K562 (cell line): ENCODE results near the gene ZC3H7B. TPM values are rescaled to one million over a fixed set of nuclear protein-coding genes. Genes with fewer than 3 reads are reported as not detected.

Experiments used
- BMI1 ChIP-seq: fragments of 150-350 bp; IDR thresholded peaks from 2 replicates; pipeline ENCODE4 v1.6.1; 2014; ENCODE audit warnings: low read length
- HNRNPLL ChIP-seq: fragments of 200-400 bp; formaldehyde crosslinking; IDR thresholded peaks from 2 replicates; pipeline ENCODE4 v1.6.1; 2017; ENCODE audit warnings: low read length, low read depth, mild to moderate bottlenecking; ENCODE audit not compliant: poor library complexity, severe bottlenecking
- ILK ChIP-seq: fragments of 450-650 bp; IDR thresholded peaks from 2 replicates; pipeline ENCODE4 v1.6.1; 2016; ENCODE audit warnings: missing genetic modification characterization, low read depth, mild to moderate bottlenecking, missing compliant biosample characterization, moderate library complexity, borderline replicate concordance
- NCOA6 ChIP-seq: fragments of 450-650 bp; IDR thresholded peaks from 2 replicates; pipeline ENCODE4 v1.6.1; 2017; ENCODE audit warnings: mild to moderate bottlenecking
- PML ChIP-seq: IDR thresholded peaks from 2 replicates; pipeline ENCODE4 v1.6.1; 2012; ENCODE audit warnings: low read length, inconsistent platforms
- POLR2AphosphoS5 ChIP-seq: IDR thresholded peaks from 2 replicates; pipeline ENCODE4 v1.6.1; 2011; ENCODE audit warnings: mild to moderate bottlenecking, low read depth, low read length, moderate library complexity; ENCODE audit not compliant: control insufficient read depth, insufficient read depth
- ZKSCAN8 ChIP-seq: fragments of 200-800 bp; sonication (Bioruptor generic); IDR thresholded peaks from 2 replicates; pipeline ENCODE4 v1.6.1; 2016; ENCODE audit warnings: missing genetic modification characterization, missing compliant biosample characterization
- ZNF551 ChIP-seq: fragments of 250-450 bp; sonication (Bioruptor Pico); IDR thresholded peaks from 2 replicates; pipeline ENCODE4 v1.5.0; 2021; ENCODE audit warnings: mild to moderate bottlenecking, moderate library complexity
- ZNF707 ChIP-seq: fragments of 250-450 bp; sonication (Bioruptor Pico); conservative IDR thresholded peaks from 2 replicates; pipeline ENCODE4 v1.8.0; 2022; ENCODE audit warnings: inconsistent platforms, mild to moderate bottlenecking, moderate library complexity
- polyA plus RNA-seq, 8 experiments: library from polyadenylated mRNA; depleted of rRNA in 4 of 8; stranded (reverse) in 5 of 8; unstranded in 3 of 8; fragments of >200 nt; fragmentation: Nextera tagmentation in 2 of 8; fragmentation: Illumina TruSeq in 1 of 8; extraction: Ambion mirVana in 2 of 8; extraction: Trizol in 1 of 8; gene quantifications; 2 replicates each; pipeline versions ENCODE4 v1.2.1 to v1.2.3, GENCODE V29; 2011 to 2014; ENCODE audit warnings: inconsistent platforms in 1 of 8, missing spikeins in 1 of 8
- total RNA-seq, 7 experiments: library from RNA; depleted of rRNA in 6 of 7; stranded (reverse); fragments of >200 nt in 6 of 7; fragmentation: Illumina TruSeq in 2 of 7; extraction: Trizol in 2 of 7; gene quantifications; 2 replicates each; pipeline versions ENCODE4 v1.2.1 to v1.2.3, GENCODE V29; 2011 to 2021; ENCODE audit warnings: low replicate concordance in 1 of 7
- TF ChIP-seq, protein P1 (sequence below), 2 experiments: fragments of 450-650 bp; formaldehyde crosslinking in 1 of 2; IDR thresholded peaks; 2 replicates each; pipeline versions ENCODE4 v1.4.0 to v1.6.1; 2014 to 2020; ENCODE audit warnings: mild to moderate bottlenecking in 2 of 2, borderline replicate concordance in 1 of 2, low read depth in 1 of 2
- TF ChIP-seq, protein P2 (sequence below): fragments of 450-650 bp; IDR thresholded peaks from 2 replicates; pipeline ENCODE4 v1.6.1; 2016; ENCODE audit warnings: low read depth, mild to moderate bottlenecking, moderate library complexity
- TF ChIP-seq, protein P3 (sequence below): sonication (generic); formaldehyde crosslinking; IDR thresholded peaks from 2 replicates; pipeline ENCODE4 v1.8.0; 2022; ENCODE audit warnings: mild to moderate bottlenecking, missing genetic modification reagents

The ZC3H7B gene
- total and polyA plus RNA-seq, 9 of the 15 experiments (the other 6 are each of a cell fraction or from before 2014, with no cell fraction given): 0.07 to 49.8 (median 26.8) TPM

DNA sequence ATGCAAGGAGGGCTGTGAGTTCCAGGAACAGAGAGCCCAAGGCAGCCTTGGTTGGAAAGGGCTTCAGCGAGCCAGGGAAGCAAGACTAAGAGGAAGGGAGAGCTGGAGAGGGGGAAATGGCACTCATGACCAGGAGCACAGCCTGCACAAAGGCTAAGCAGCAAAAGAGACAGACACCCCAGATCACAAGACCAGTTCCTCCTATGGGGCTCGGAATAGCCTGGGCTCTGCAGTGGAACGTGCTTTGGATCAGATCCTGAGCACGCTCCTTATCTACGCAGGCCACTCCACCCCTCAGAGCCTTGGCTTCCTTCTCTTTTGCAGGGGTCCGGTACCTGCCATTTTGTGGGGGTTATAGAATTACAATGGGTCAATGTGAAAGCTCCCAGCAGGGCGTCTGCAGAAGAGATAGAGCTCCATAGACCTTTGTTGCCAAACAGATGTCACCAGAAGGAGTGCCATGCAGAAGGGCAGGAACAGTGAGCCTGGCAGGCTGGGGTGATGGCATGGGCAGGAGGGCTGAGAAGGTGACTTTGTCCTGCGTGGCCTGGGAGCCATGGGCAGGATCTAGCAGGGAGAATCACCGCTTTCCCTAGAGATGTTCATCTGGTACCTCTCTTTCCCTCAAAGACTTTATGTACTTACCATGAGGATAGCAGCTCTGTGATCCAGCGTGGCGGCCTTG lies 33.8 kb downstream of the ZC3H7B start (continued):
- TF ChIP-seq, protein P1, sequence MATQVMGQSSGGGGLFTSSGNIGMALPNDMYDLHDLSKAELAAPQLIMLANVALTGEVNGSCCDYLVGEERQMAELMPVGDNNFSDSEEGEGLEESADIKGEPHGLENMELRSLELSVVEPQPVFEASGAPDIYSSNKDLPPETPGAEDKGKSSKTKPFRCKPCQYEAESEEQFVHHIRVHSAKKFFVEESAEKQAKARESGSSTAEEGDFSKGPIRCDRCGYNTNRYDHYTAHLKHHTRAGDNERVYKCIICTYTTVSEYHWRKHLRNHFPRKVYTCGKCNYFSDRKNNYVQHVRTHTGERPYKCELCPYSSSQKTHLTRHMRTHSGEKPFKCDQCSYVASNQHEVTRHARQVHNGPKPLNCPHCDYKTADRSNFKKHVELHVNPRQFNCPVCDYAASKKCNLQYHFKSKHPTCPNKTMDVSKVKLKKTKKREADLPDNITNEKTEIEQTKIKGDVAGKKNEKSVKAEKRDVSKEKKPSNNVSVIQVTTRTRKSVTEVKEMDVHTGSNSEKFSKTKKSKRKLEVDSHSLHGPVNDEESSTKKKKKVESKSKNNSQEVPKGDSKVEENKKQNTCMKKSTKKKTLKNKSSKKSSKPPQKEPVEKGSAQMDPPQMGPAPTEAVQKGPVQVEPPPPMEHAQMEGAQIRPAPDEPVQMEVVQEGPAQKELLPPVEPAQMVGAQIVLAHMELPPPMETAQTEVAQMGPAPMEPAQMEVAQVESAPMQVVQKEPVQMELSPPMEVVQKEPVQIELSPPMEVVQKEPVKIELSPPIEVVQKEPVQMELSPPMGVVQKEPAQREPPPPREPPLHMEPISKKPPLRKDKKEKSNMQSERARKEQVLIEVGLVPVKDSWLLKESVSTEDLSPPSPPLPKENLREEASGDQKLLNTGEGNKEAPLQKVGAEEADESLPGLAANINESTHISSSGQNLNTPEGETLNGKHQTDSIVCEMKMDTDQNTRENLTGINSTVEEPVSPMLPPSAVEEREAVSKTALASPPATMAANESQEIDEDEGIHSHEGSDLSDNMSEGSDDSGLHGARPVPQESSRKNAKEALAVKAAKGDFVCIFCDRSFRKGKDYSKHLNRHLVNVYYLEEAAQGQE (IDR thresholded peaks at IDR 0.05; ENCODE audit: borderline replicate concordance): no peak
- TF ChIP-seq, protein P1 (CRISPR knock-in tag; IDR thresholded peaks at IDR 0.05; ENCODE audit: low read depth): no peak
- TF ChIP-seq ZNF707 (CRISPR knock-in tag) (no peak), PML (no peak), ILK (tag) (no peak), BMI1 (no peak), ZNF551 (CRISPR knock-in tag) (no peak), NCOA6 (no peak), POLR2AphosphoS5 (no peak), ZKSCAN8 (no peak), HNRNPLL (no peak)
- TF ChIP-seq, protein P2, sequence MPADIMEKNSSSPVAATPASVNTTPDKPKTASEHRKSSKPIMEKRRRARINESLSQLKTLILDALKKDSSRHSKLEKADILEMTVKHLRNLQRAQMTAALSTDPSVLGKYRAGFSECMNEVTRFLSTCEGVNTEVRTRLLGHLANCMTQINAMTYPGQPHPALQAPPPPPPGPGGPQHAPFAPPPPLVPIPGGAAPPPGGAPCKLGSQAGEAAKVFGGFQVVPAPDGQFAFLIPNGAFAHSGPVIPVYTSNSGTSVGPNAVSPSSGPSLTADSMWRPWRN: no peak
- TF ChIP-seq, protein P3, sequence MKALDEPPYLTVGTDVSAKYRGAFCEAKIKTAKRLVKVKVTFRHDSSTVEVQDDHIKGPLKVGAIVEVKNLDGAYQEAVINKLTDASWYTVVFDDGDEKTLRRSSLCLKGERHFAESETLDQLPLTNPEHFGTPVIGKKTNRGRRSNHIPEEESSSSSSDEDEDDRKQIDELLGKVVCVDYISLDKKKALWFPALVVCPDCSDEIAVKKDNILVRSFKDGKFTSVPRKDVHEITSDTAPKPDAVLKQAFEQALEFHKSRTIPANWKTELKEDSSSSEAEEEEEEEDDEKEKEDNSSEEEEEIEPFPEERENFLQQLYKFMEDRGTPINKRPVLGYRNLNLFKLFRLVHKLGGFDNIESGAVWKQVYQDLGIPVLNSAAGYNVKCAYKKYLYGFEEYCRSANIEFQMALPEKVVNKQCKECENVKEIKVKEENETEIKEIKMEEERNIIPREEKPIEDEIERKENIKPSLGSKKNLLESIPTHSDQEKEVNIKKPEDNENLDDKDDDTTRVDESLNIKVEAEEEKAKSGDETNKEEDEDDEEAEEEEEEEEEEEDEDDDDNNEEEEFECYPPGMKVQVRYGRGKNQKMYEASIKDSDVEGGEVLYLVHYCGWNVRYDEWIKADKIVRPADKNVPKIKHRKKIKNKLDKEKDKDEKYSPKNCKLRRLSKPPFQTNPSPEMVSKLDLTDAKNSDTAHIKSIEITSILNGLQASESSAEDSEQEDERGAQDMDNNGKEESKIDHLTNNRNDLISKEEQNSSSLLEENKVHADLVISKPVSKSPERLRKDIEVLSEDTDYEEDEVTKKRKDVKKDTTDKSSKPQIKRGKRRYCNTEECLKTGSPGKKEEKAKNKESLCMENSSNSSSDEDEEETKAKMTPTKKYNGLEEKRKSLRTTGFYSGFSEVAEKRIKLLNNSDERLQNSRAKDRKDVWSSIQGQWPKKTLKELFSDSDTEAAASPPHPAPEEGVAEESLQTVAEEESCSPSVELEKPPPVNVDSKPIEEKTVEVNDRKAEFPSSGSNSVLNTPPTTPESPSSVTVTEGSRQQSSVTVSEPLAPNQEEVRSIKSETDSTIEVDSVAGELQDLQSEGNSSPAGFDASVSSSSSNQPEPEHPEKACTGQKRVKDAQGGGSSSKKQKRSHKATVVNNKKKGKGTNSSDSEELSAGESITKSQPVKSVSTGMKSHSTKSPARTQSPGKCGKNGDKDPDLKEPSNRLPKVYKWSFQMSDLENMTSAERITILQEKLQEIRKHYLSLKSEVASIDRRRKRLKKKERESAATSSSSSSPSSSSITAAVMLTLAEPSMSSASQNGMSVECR (CRISPR knock-in tag): no peak
